PC-9 (cell line): ENCODE data around the gene XAF1. TPM values are rescaled to one million over a fixed set of nuclear protein-coding genes. Genes with fewer than 3 reads are reported as not detected.

Experiments
- BruUV-seq: library from RNA; stranded (reverse); fragments of 400-500 nt; replicated peaks from 2 replicates; lab custom pipeline; 2021; lab: Mats Ljungman, UMichigan
- CTCF ChIA-PET: fragments of 300-600 bp; sonication (Branson Sonifier 250); formaldehyde crosslinking; loops from one replicate; lab custom pipeline; 2022; ENCODE audit warnings: antibody characterized with exemption; lab: Charles Lee
- POLR2A ChIA-PET: fragments of 300-600 bp; sonication (Branson Sonifier 250); formaldehyde crosslinking; loops from one replicate; lab custom pipeline; 2022; ENCODE audit warnings: antibody characterized with exemption; ENCODE audit not compliant: unreplicated experiment; lab: Charles Lee
- DNase-seq, 2 experiments: peaks; one replicate each; pipeline versions ENCODE4 v3.0.0 to v3.0.0-alpha.2; 2015 to 2022; ENCODE audit warnings: mixed read lengths in 1 of 2
- H2AFZ ChIP-seq: fragments of 200-600 bp; sonication (generic); 2 replicates; pipeline ENCODE4 v1.8.1; 2017; ENCODE audit warnings: antibody characterized with exemption
- H3F3A ChIP-seq: fragments of 200-600 bp; sonication (generic); 2 replicates; pipeline ENCODE4 v1.8.1; 2017; ENCODE audit warnings: antibody characterized with exemption, mild to moderate bottlenecking, low read depth; ENCODE audit not compliant: insufficient read depth
- H3K27ac ChIP-seq: fragments of 200-600 bp; sonication (generic); 2 replicates; pipeline ENCODE4 v1.6.1; 2016; ENCODE audit warnings: mixed run types
- H3K27me3 ChIP-seq: fragments of 200-600 bp; sonication (generic); 2 replicates; pipeline ENCODE4 v1.6.1; 2016; ENCODE audit warnings: low read depth, mixed run types; ENCODE audit not compliant: insufficient read depth
- H3K36me3 ChIP-seq: fragments of 200-600 bp; sonication (generic); 2 replicates; pipeline ENCODE4 v1.6.1; 2016; ENCODE audit warnings: low read depth, mixed run types
- H3K4me1 ChIP-seq: fragments of 200-600 bp; sonication (generic); replicated peaks from 2 replicates; pipeline ENCODE4 v1.6.1; 2016; ENCODE audit warnings: mixed run types; ENCODE audit not compliant: insufficient read depth
- H3K4me2 ChIP-seq: fragments of 200-600 bp; sonication (generic); 2 replicates; pipeline ENCODE4 v1.6.1; 2017; ENCODE audit warnings: mixed run types
- H3K4me3 ChIP-seq: fragments of 200-600 bp; sonication (generic); 2 replicates; pipeline ENCODE4 v1.6.1; 2016; ENCODE audit warnings: mixed run types
- H3K79me2 ChIP-seq: fragments of 200-600 bp; sonication (generic); 2 replicates; pipeline ENCODE4 v1.6.1; 2017; ENCODE audit warnings: low read depth, mixed run types
- H3K9me2 ChIP-seq: fragments of 200-600 bp; sonication (generic); 2 replicates; pipeline ENCODE4 v1.8.1; 2017; ENCODE audit warnings: mild to moderate bottlenecking; ENCODE audit not compliant: insufficient read depth
- H3K9me3 ChIP-seq: fragments of 200-600 bp; sonication (generic); 2 replicates; pipeline ENCODE4 v1.8.1; 2016; ENCODE audit warnings: low read depth; ENCODE audit not compliant: insufficient read depth
- H4K20me1 ChIP-seq: fragments of 200-600 bp; sonication (generic); 2 replicates; pipeline ENCODE4 v1.8.1; 2017; ENCODE audit not compliant: insufficient read depth
- CTCF ChIP-seq: fragments of 200-600 bp; sonication (generic); conservative IDR thresholded peaks from 2 replicates; pipeline ENCODE4 v1.6.1; 2017; ENCODE audit warnings: mixed run types, antibody characterized with exemption, mild to moderate bottlenecking, moderate library complexity
- EZH2 ChIP-seq: fragments of 200-600 bp; sonication (generic); IDR thresholded peaks from 2 replicates; pipeline ENCODE4 v1.8.0; 2017; ENCODE audit warnings: antibody characterized with exemption, low read depth
- intact Hi-C: fragments of 100-400 bp; cut with micrococcal nuclease; formaldehyde crosslinking; loops from one replicate; pipeline ENCODE4 v1.10.0; 2022; ENCODE audit not compliant: unreplicated experiment
- total RNA-seq: library from RNA; stranded (reverse); gene quantifications from 2 replicates; pipeline ENCODE4 v1.2.3, GENCODE V29; 2021

The XAF1 gene
- total RNA-seq, 1 experiment from 2014 or later = 27.6 TPM

DNA sequence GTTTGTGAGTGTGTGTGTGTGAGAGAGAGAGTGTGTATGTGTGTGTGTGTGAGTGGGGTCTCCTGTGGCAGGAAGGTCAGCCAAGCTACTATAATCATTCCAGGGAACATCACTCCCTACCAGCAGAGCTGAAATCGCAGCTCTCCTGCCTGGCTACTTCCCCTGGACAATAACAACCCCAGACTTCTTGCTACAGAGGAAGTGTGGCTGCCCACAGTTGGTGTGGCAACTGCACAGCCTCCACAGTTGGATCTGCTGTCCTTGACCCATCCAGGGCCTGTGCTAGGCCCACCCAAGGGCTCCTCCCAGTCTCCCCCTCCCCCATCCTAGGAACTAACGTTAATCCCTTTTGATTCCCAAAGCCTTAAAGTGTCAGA, 44.2 kb upstream of the XAF1 start:
- CTCF ChIA-PET = no interaction called here
- Histone ChIP-seq H3K4me1 (no peaks in the 10 kb centered on the region), H3F3A (no peaks in the 10 kb centered on the region), H2AFZ (no peak overlapping the region), H3K9me2 (no peaks in the 10 kb centered on the region), H3K9me3 (no peaks in the 10 kb centered on the region), H3K4me2 (no peak overlapping the region), H3K4me3 (no peak overlapping the region), H4K20me1 (no peaks in the 10 kb centered on the region), H3K27ac (no peak overlapping the region), H3K27me3 (no peaks in the 10 kb centered on the region), H3K79me2 (no peaks in the 10 kb centered on the region), H3K36me3 (no peaks in the 10 kb centered on the region)
- intact Hi-C loops = loop anchor here (5.0 kb wide), 2 partner anchors 44 to 311 kb away; partner anchors contain the start of gene BCL6B
- POLR2A ChIA-PET = interaction anchor here (0.6 to 0.7 kb wide), 2 partner anchors 41 to 414 kb away, joined by 3 to 5 read pairs; no protein-coding TSS in a partner anchor
- no peak for TF ChIP-seq EZH2
- no peak for TF ChIP-seq CTCF
- no peak for DNase-seq
- no TSS peak for BruUV-seq

DNA sequence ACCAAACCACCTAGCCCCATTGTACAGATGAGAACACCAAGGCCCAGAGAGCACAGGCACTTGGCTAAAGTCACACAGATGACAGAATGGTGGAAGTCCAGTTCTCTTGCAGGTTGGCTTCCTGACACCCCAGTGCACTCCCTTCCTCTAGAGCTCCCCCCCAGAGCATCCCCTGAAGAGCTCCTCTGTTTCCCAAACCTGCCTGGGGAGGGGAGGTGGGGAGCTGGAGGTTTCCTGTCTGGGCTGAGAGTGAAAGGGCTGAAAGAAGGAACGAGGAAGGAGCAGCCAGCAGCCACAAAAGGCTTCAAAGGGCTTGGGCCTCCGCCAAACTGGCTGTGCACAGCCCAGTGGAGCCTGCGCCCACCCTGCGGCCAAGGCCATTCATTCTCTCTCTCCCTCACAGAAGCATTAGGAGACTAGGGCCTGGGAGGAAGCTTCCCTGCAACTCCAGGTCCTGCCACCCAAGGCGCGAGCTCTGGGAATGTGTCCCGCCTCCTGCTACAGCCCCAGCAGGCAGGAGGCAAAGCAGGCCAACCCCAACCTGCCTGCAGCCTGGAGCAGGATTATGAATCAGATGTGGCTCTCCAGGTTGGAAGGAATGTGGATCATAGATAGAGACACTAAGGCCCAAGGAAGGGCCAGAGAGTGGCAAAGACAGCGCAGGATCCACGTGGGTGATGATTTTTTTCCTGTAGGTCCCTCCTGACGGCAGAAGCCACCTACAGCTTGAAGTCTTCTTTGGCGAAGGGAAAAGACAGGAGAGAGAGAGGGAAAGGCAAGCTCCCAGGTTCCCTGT, 43.6 kb upstream of the XAF1 start:
- ChIA-PET CTCF (no interaction called here), POLR2A (interaction anchor here (0.5 to 0.7 kb wide), 4 partner anchors 41 to 413 kb away, joined by 3 to 6 read pairs (median 4); partner anchors contain the start of gene PIMREG)
- DNase-seq = peak; percentile 58 to 80

DNA sequence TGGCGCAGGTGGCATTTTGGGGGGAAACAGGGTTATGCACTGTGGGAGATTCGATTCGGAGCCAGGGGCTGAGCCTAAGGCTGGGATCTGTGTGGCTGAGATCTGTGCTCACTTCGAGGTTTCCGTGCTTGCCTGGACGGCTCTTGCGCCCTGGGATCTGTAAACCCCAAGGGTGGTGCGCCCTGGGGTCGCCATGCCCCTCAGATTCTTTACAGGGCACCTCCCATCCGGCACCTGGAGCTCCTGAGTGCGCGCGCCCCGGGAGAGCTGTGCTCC, 43.1 kb upstream of the XAF1 start:
- no TSS peak for BruUV-seq
- no peaks in the 10 kb centered on the region for H3F3A ChIP-seq
- H3K36me3 ChIP-seq = no peaks in the 10 kb centered on the region
- no peaks in the 10 kb centered on the region for H3K4me1 ChIP-seq
- no peak overlapping the region for H3K27ac ChIP-seq
- ChIA-PET CTCF (interaction anchor here (0.7 kb wide), 1 partner anchor 291 kb away, joined by 3 read pairs; no protein-coding TSS in a partner anchor), POLR2A (interaction anchor here (0.6 kb wide), 1 partner anchor 268 kb away, joined by 6 read pairs; the partner anchor contains the start of gene PIMREG)
- H4K20me1 ChIP-seq = no peaks in the 10 kb centered on the region
- H3K27me3 ChIP-seq = no peaks in the 10 kb centered on the region
- H3K79me2 ChIP-seq = no peaks in the 10 kb centered on the region
- intact Hi-C loops = loop anchor here (5.0 kb wide), 2 partner anchors 45 to 310 kb away; partner anchors contain the start of gene BCL6B
- no peak overlapping the region for H3K4me2 ChIP-seq
- DNase-seq = no peak
- TF ChIP-seq CTCF = no peak
- no peak for TF ChIP-seq EZH2
- no peak overlapping the region for H3K4me3 ChIP-seq
- H2AFZ ChIP-seq = no peak overlapping the region
- peaks cover 4% of the 10 kb centered on the region; the same call in 1 of the 2 replicates for H3K9me3 ChIP-seq
- H3K9me2 ChIP-seq = no peaks in the 10 kb centered on the region

More for the DNA sequence above, 43.6 kb upstream of the XAF1 start:
- Histone ChIP-seq H2AFZ (no peak overlapping the region), H3K9me2 (no peaks in the 10 kb centered on the region), H3K9me3 (peaks cover under 1% of the 10 kb centered on the region; the same call in 1 of the 2 replicates), H4K20me1 (no peaks in the 10 kb centered on the region), H3K4me3 (no peak overlapping the region), H3K36me3 (no peaks in the 10 kb centered on the region), H3K27me3 (no peaks in the 10 kb centered on the region), H3F3A (no peaks in the 10 kb centered on the region), H3K4me1 (no peaks in the 10 kb centered on the region), H3K27ac (no peak overlapping the region), H3K4me2 (no peak overlapping the region), H3K79me2 (no peaks in the 10 kb centered on the region)
- intact Hi-C loops = loop anchor here (5.0 kb wide), 2 partner anchors 45 to 310 kb away; partner anchors contain the start of gene BCL6B
- TF ChIP-seq CTCF (no peak), EZH2 (no peak)
- BruUV-seq = no TSS peak
